Measurements from ENCODE around the gene KCNA5.

Gene KCNA5

GRCh38 chr12:5068126-5068525 is 24.4 kb downstream of the KCNA5 start:
- DNase-seq, result no peak

GRCh38 chr12:5068619-5069018 is 24.9 kb downstream of the KCNA5 start:
- DNase-seq, result no peak

- DNase-seq, result no peak
These were observed 26.4 kb downstream of the KCNA5 start for GRCh38 chr12:5070090-5070489.

- no peak for DNase-seq
These were observed 27.8 kb downstream of the KCNA5 start for GRCh38 chr12:5071496-5071895.

GRCh38 chr12:5072311-5072710 is 28.6 kb downstream of the KCNA5 start:
- no peak for DNase-seq

- no peak for DNase-seq
These were observed 29.4 kb downstream of the KCNA5 start for GRCh38 chr12:5073054-5073453.

GRCh38 chr12:5073853-5074252 is 30.2 kb downstream of the KCNA5 start:
- no peak for DNase-seq

GRCh38 chr12:5076761-5077160 is 33.1 kb downstream of the KCNA5 start:
- no peak for DNase-seq

GRCh38 chr12:5078423-5078822 is 34.7 kb downstream of the KCNA5 start:
- peak; percentile 6 for DNase-seq

- DNase-seq, result no peak
These were observed 37.3 kb downstream of the KCNA5 start for GRCh38 chr12:5081016-5081415.

GRCh38 chr12:5083955-5084849 is 40.5 kb downstream of the KCNA5 start:
- DNase-seq, result no peak

- no peak for DNase-seq
These were observed 42.2 kb downstream of the KCNA5 start for GRCh38 chr12:5085896-5086295.

- no peak for DNase-seq
These were observed 44.3 kb downstream of the KCNA5 start for GRCh38 chr12:5087831-5088554.

GRCh38 chr12:5088586-5089264 is 45.0 kb downstream of the KCNA5 start:
- DNase-seq, result no peak

- no peak for DNase-seq
These were observed 50.9 kb downstream of the KCNA5 start for GRCh38 chr12:5094551-5094950.

GRCh38 chr12:5094986-5095385 is 51.3 kb downstream of the KCNA5 start:
- no peak for DNase-seq

Measured in NCI-H2081 treated with DMSO at 0.1 percent for 48 hours (cell line).